Prostate gland (tissue), 2 donors: Measurements from ENCODE around the gene TAGAP.

Source experiments
- POLR2AphosphoS5 ChIP-seq: sonication (generic); formaldehyde crosslinking; IDR thresholded peaks from one replicate; pipeline ENCODE4 v1.6.1; 2017; ENCODE audit warnings: antibody characterized with exemption
- TF ChIP-seq, protein P1 (sequence below), 4 experiments: fragments of 200-600 bp in 2 of 4; fragments of 450-650 bp in 2 of 4; sonication (generic) in 2 of 4; IDR thresholded peaks; 1 replicate in 3 of 4; 2 replicates in 1 of 4; pipeline ENCODE4 v1.5.1; 2016 to 2019; ENCODE audit warnings: antibody characterized with exemption in 4 of 4, mild to moderate bottlenecking in 2 of 4, moderate library complexity in 2 of 4

- TF ChIP-seq POLR2AphosphoS5 = no peak
- TF ChIP-seq, protein P1, sequence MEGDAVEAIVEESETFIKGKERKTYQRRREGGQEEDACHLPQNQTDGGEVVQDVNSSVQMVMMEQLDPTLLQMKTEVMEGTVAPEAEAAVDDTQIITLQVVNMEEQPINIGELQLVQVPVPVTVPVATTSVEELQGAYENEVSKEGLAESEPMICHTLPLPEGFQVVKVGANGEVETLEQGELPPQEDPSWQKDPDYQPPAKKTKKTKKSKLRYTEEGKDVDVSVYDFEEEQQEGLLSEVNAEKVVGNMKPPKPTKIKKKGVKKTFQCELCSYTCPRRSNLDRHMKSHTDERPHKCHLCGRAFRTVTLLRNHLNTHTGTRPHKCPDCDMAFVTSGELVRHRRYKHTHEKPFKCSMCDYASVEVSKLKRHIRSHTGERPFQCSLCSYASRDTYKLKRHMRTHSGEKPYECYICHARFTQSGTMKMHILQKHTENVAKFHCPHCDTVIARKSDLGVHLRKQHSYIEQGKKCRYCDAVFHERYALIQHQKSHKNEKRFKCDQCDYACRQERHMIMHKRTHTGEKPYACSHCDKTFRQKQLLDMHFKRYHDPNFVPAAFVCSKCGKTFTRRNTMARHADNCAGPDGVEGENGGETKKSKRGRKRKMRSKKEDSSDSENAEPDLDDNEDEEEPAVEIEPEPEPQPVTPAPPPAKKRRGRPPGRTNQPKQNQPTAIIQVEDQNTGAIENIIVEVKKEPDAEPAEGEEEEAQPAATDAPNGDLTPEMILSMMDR (IDR thresholded peaks at IDR 0.05) = no peak
Measured at GRCh38 chr6:159089909-159090308, 45.1 kb upstream of the TAGAP start.
